Astrocyte (in vitro differentiated cells and primary cell): ENCODE results near the gene CTNND2. TPM values are rescaled to one million over a fixed set of nuclear protein-coding genes. Genes with fewer than 3 reads are reported as not detected.
A peak's percentile ranks its signal among the peaks of the same experiment; 100 is the strongest.

ENCODE experiments used
- DNase-seq: peaks from one replicate; pipeline ENCODE4 v3.0.0-alpha.2; 2010; ENCODE audit warnings: low read depth
- FAIRE-seq: peaks from 2 replicates; lab custom pipeline; 2011; peaks lifted over from hg19 to GRCh38; lab: Jason Lieb, UNC
- H2AFZ ChIP-seq: 2 replicates; pipeline ENCODE4 v1.6.0; 2012; ENCODE audit warnings: low read depth, low read length, inconsistent platforms
- H3K27ac ChIP-seq: 2 replicates; pipeline ENCODE4 v1.5.1; 2011; ENCODE audit warnings: low read depth, low read length, inconsistent platforms
- H3K27me3 ChIP-seq: 2 replicates; pipeline ENCODE4 v1.6.0; 2011; ENCODE audit warnings: low read length, inconsistent platforms; ENCODE audit not compliant: insufficient read depth
- H3K36me3 ChIP-seq: 2 replicates; pipeline ENCODE4 v1.5.1; 2011; ENCODE audit warnings: low read length, inconsistent platforms; ENCODE audit not compliant: insufficient read depth
- H3K4me1 ChIP-seq: 2 replicates; pipeline ENCODE4 v1.5.1; 2011; ENCODE audit warnings: low read length, inconsistent platforms; ENCODE audit not compliant: insufficient read depth
- H3K4me2 ChIP-seq: 2 replicates; pipeline ENCODE4 v1.6.0; 2012; ENCODE audit warnings: low read length, inconsistent platforms
- H3K4me3 ChIP-seq: 2 replicates; pipeline ENCODE4 v1.5.1; 2011; ENCODE audit warnings: low read depth, mild to moderate bottlenecking, low read length, inconsistent platforms; ENCODE audit not compliant: insufficient read depth
- H3K79me2 ChIP-seq: 2 replicates; pipeline ENCODE4 v1.6.0; 2012; ENCODE audit warnings: mild to moderate bottlenecking, low read length, inconsistent platforms; ENCODE audit not compliant: insufficient read depth
- H3K9ac ChIP-seq: 2 replicates; pipeline ENCODE4 v1.6.0; 2012; ENCODE audit warnings: mild to moderate bottlenecking, low read length, inconsistent platforms
- H3K9me3 ChIP-seq: 2 replicates; pipeline ENCODE4 v1.5.1; 2012; ENCODE audit warnings: low read depth, mild to moderate bottlenecking, low read length, inconsistent platforms; ENCODE audit not compliant: insufficient read depth
- H4K20me1 ChIP-seq: 2 replicates; pipeline ENCODE4 v1.6.0; 2012; ENCODE audit warnings: low read length, inconsistent platforms; ENCODE audit not compliant: insufficient read depth
- H3K27ac Mint-ChIP-seq: one replicate; pipeline ENCODE4 v1.8.0; 2021; ENCODE audit warnings: mild to moderate bottlenecking, mixed read lengths; ENCODE audit not compliant: unreplicated experiment
- H3K27me3 Mint-ChIP-seq: one replicate; pipeline ENCODE4 v1.8.0; 2021; ENCODE audit warnings: low read depth, mixed read lengths; ENCODE audit not compliant: unreplicated experiment
- H3K36me3 Mint-ChIP-seq: one replicate; pipeline ENCODE4 v1.8.0; 2021; ENCODE audit warnings: low read depth, mixed read lengths; ENCODE audit not compliant: unreplicated experiment
- H3K4me1 Mint-ChIP-seq: one replicate; pipeline ENCODE4 v1.8.0; 2021; ENCODE audit warnings: low read depth, mixed read lengths; ENCODE audit not compliant: unreplicated experiment
- H3K4me3 Mint-ChIP-seq: one replicate; pipeline ENCODE4 v1.8.0; 2021; ENCODE audit warnings: mild to moderate bottlenecking, moderate library complexity, mixed read lengths; ENCODE audit not compliant: unreplicated experiment
- H3K9me3 Mint-ChIP-seq: one replicate; pipeline ENCODE4 v1.8.0; 2021; ENCODE audit warnings: mild to moderate bottlenecking, mixed read lengths; ENCODE audit not compliant: unreplicated experiment
- EZH2 ChIP-seq: IDR thresholded peaks from 2 replicates; pipeline ENCODE4 v1.6.1; 2012; ENCODE audit warnings: mild to moderate bottlenecking, low read length, inconsistent platforms; ENCODE audit not compliant: insufficient read depth
- total RNA-seq: library from RNA; stranded (reverse); gene quantifications from 2 replicates; pipeline ENCODE4 v1.2.1, GENCODE V29; 2021
- TF ChIP-seq, protein P1 (sequence below): IDR thresholded peaks from 2 replicates; pipeline ENCODE4 v1.5.1; 2011; ENCODE audit warnings: low read depth, mild to moderate bottlenecking, inconsistent platforms, low read length, moderate library complexity; ENCODE audit not compliant: insufficient read depth

Gene CTNND2
- total RNA-seq, 1 donor from 2014 or later, result 4.5 TPM

- H3K4me1 Mint-ChIP-seq, result no peaks in the 10 kb centered on the region
- TF ChIP-seq, protein P1, sequence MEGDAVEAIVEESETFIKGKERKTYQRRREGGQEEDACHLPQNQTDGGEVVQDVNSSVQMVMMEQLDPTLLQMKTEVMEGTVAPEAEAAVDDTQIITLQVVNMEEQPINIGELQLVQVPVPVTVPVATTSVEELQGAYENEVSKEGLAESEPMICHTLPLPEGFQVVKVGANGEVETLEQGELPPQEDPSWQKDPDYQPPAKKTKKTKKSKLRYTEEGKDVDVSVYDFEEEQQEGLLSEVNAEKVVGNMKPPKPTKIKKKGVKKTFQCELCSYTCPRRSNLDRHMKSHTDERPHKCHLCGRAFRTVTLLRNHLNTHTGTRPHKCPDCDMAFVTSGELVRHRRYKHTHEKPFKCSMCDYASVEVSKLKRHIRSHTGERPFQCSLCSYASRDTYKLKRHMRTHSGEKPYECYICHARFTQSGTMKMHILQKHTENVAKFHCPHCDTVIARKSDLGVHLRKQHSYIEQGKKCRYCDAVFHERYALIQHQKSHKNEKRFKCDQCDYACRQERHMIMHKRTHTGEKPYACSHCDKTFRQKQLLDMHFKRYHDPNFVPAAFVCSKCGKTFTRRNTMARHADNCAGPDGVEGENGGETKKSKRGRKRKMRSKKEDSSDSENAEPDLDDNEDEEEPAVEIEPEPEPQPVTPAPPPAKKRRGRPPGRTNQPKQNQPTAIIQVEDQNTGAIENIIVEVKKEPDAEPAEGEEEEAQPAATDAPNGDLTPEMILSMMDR, result peak; percentile 45
- no peak for TF ChIP-seq EZH2
- H3K36me3 Mint-ChIP-seq, result no peaks in the 10 kb centered on the region
- no peaks in the 10 kb centered on the region for H4K20me1 ChIP-seq
- H3K9me3 Mint-ChIP-seq, result no peaks in the 10 kb centered on the region
- no peaks in the 10 kb centered on the region for H3K79me2 ChIP-seq
- no peak overlapping the region for H3K27ac ChIP-seq
- no peak for FAIRE-seq
- no peaks in the 10 kb centered on the region for H3K4me1 ChIP-seq
- no peaks in the 10 kb centered on the region for H3K36me3 ChIP-seq
- H3K27ac Mint-ChIP-seq, result no peak overlapping the region
- no peak overlapping the region for H3K4me2 ChIP-seq
- peak; percentile 32 for DNase-seq
- H3K9me3 ChIP-seq, result no peaks in the 10 kb centered on the region
- H3K27me3 ChIP-seq, result no peaks in the 10 kb centered on the region
- H3K9ac ChIP-seq, result no peak overlapping the region
- no peak overlapping the region for H3K4me3 ChIP-seq
- no peak overlapping the region for H2AFZ ChIP-seq
- no peak overlapping the region for H3K4me3 Mint-ChIP-seq
- no peaks in the 10 kb centered on the region for H3K27me3 Mint-ChIP-seq
Observed at GRCh38 chr5:11719888-11720481, 184.3 kb downstream of the CTNND2 start.

DNA sequence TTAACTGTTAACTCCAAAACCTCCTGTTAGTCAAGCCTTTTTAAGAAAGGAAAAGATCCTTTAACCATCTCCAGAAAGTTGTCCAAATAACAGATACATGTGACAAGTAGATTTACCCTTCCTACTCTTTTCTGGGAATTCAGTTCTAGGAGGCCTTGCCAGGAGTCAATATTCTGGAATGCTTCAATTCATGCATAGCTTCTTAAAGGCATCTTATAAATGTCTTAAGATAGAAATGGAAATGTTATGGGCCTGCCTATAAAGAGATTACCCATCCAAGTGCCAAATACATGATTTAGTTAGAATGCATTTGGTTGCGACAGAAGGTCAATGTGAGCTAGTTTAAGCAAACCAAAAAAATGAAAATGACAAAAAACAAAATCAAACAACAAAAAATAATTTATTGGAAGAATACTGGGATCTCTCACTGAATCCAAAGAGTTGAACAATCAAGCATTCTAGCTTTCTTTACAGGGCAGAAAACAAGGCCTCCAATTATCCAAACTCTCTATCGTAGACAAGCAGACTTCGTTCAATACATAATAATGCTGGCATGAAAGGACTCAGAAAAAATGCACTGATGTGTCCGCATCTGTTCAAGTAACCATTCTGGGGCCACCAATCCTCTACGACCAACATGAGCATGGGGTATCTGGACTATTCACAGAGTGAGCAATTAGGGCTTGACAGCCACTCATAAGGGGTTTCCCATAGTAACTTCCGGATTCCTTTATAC is 188.6 kb downstream of the CTNND2 start:
- H3K9me3 ChIP-seq, result no peaks in the 10 kb centered on the region
- H3K4me2 ChIP-seq, result no peak overlapping the region
- Mint-ChIP-seq H3K27me3 (no peaks in the 10 kb centered on the region), H3K4me3 (no peak overlapping the region), H3K36me3 (no peaks in the 10 kb centered on the region), H3K27ac (no peak overlapping the region), H3K9me3 (no peaks in the 10 kb centered on the region), H3K4me1 (no peaks in the 10 kb centered on the region)
- H3K27me3 ChIP-seq, result no peaks in the 10 kb centered on the region
- no peak overlapping the region for H3K27ac ChIP-seq
- H3K79me2 ChIP-seq, result no peaks in the 10 kb centered on the region
- no peak overlapping the region for H3K9ac ChIP-seq
- DNase-seq (no peak), FAIRE-seq (no peak)
- no peak overlapping the region for H3K4me3 ChIP-seq
- no peak for TF ChIP-seq EZH2
- TF ChIP-seq, protein P1, result no peak
- H4K20me1 ChIP-seq, result no peaks in the 10 kb centered on the region
- H2AFZ ChIP-seq, result no peak overlapping the region
- H3K4me1 ChIP-seq, result no peaks in the 10 kb centered on the region
- H3K36me3 ChIP-seq, result no peaks in the 10 kb centered on the region

- Mint-ChIP-seq H3K9me3 (no peaks in the 10 kb centered on the region), H3K27me3 (no peaks in the 10 kb centered on the region), H3K36me3 (no peaks in the 10 kb centered on the region), H3K27ac (no peak overlapping the region), H3K4me1 (no peaks in the 10 kb centered on the region), H3K4me3 (no peak overlapping the region)
- H3K27ac ChIP-seq, result no peak overlapping the region
- no peak overlapping the region for H2AFZ ChIP-seq
- no peaks in the 10 kb centered on the region for H3K36me3 ChIP-seq
- no peak for DNase-seq
- H3K79me2 ChIP-seq, result no peaks in the 10 kb centered on the region
- no peaks in the 10 kb centered on the region for H4K20me1 ChIP-seq
- no peak for TF ChIP-seq EZH2
- TF ChIP-seq, protein P1, result no peak
- FAIRE-seq, result no peak
- H3K4me2 ChIP-seq, result no peak overlapping the region
- no peaks in the 10 kb centered on the region for H3K9me3 ChIP-seq
- no peak overlapping the region for H3K9ac ChIP-seq
- no peak overlapping the region for H3K4me3 ChIP-seq
- H3K27me3 ChIP-seq, result no peaks in the 10 kb centered on the region
- H3K4me1 ChIP-seq, result no peaks in the 10 kb centered on the region
Observed at GRCh38 chr5:11711932-11712331, 192.3 kb downstream of the CTNND2 start.
